Midbrain (tissue), 1 donor: ENCODE measurements around the gene TSFM.

Experiments
- DNase-seq: peaks from one replicate; lab custom pipeline; 2025; lab: John Stamatoyannopoulos, UW

The TSFM gene

GRCh38 chr12:57746025-57746424 is 36.6 kb upstream of the TSFM start:
- no peak for DNase-seq

GRCh38 chr12:57749061-57749460 is 33.5 kb upstream of the TSFM start:
- no peak for DNase-seq

GRCh38 chr12:57750561-57751431 is 31.8 kb upstream of the TSFM start:
- no peak for DNase-seq

GRCh38 chr12:57751432-57751787 is 31.2 kb upstream of the TSFM start:
- DNase-seq: no peak

- peak; percentile 100 for DNase-seq
These were observed 30.6 kb upstream of the TSFM start, which contains the start of gene CDK4 for GRCh38 chr12:57751788-57752667. TSS of gene CDK4 (minus strand) at chr12:57752310. CDS start at chr12:57751717, 593 bp downstream.

GRCh38 chr12:57752668-57753000 is 30.0 kb upstream of the TSFM start:
- DNase-seq: no peak

- no peak for DNase-seq
These were observed 28.7 kb upstream of the TSFM start for GRCh38 chr12:57753756-57754337.

- peak; percentile 19 for DNase-seq
These were observed 28.0 kb upstream of the TSFM start, which contains the start of gene MARCHF9 for GRCh38 chr12:57754411-57755193. TSS of gene MARCHF9 (plus strand) at chr12:57755103. CDS start at chr12:57755529, 426 bp downstream.

- DNase-seq: no peak
These were observed 27.5 kb upstream of the TSFM start for GRCh38 chr12:57755194-57755453.

GRCh38 chr12:57755454-57756372 is 26.9 kb upstream of the TSFM start:
- DNase-seq: no peak

- DNase-seq: peak; percentile 5
These were observed 25.9 kb upstream of the TSFM start for GRCh38 chr12:57756406-57757341.

GRCh38 chr12:57757771-57758170 is 24.8 kb upstream of the TSFM start:
- DNase-seq: no peak

- no peak for DNase-seq
These were observed 23.8 kb upstream of the TSFM start for GRCh38 chr12:57758552-57759359.

GRCh38 chr12:57759360-57759980 is 23.1 kb upstream of the TSFM start:
- DNase-seq: no peak

GRCh38 chr12:57760347-57760982 is 22.1 kb upstream of the TSFM start:
- no peak for DNase-seq

GRCh38 chr12:57761391-57761998 is 21.1 kb upstream of the TSFM start:
- DNase-seq: no peak

GRCh38 chr12:57762463-57762862 is 20.1 kb upstream of the TSFM start:
- no peak for DNase-seq
